ENCODE results near the gene LDLRAD4.

LDLRAD4 gene

DNA sequence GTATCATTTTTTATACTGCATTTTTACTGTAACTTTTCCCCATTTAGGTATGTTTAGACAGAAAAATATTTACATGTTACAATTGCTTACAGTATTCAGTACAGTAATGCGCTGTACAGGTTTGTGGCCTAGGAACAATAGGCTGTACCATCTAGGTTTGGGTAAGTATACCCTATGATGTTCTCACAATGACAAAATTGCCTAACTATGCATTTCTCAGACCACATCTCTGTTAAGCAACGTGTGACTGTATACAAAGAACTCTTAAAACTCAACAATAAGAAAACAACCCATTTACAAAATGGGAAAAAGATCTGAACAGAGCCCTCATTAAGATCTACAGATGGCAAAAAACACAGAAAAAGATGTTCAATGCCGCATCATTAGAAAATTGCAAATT lies 478.4 kb downstream of the LDLRAD4 start:
- TF ChIP-seq Cebpa-rat (IDR thresholded peaks at IDR 0.05): no peak
- no peak overlapping the region for H3K9ac ChIP-seq

DNA sequence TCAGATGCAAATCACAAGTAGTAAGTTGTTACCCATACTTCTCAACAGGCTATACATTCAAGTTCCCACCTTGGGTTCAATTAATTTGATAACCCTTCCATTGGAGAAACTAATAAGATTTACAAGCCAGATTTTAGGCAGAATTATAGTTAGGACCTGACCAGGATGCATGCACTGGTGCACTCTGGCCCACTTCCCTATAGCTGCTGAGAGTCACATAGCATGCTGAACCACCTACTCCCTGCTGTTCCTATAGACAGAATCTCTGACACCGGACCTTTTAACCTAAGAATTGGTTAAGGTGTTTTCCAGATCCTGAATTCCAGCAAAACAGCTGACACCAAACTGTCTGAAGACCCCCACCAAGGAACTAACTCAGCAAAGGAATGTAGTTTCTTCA lies 481.6 kb downstream of the LDLRAD4 start:
- Histone ChIP-seq H3K9me3 (peaks cover 96% of the 10 kb centered on the region), H3K27ac (no peak overlapping the region), H3K4me1 (no peaks in the 10 kb centered on the region), H3K9ac (no peak overlapping the region), H3K27me3 (no peaks in the 10 kb centered on the region), H3K4me2 (no peak overlapping the region), H3K4me3 (no peak overlapping the region), H3K36me3 (peaks cover 64% of the 10 kb centered on the region), H4K20me1 (no peaks in the 10 kb centered on the region)
- no peak for TF ChIP-seq Cebpa-rat (IDR thresholded peaks at IDR 0.05)

More for the DNA sequence above, 478.4 kb downstream of the LDLRAD4 start:
- Histone ChIP-seq H4K20me1 (no peaks in the 10 kb centered on the region), H3K27me3 (no peaks in the 10 kb centered on the region), H3K4me3 (no peak overlapping the region), H3K27ac (no peak overlapping the region), H3K36me3 (peaks cover 46% of the 10 kb centered on the region), H3K4me2 (no peak overlapping the region), H3K9me3 (peaks cover 85% of the 10 kb centered on the region), H3K4me1 (no peaks in the 10 kb centered on the region)

Data from BLaER1 (cell line).